Measurements from ENCODE around the gene SLC29A3. TPM values are rescaled to one million over a fixed set of nuclear protein-coding genes. Genes with fewer than 3 reads are reported as not detected.

SLC29A3 gene
- polyA plus RNA-seq, 10 donors = 3.0 to 5.9 (median 3.6) TPM

DNA sequence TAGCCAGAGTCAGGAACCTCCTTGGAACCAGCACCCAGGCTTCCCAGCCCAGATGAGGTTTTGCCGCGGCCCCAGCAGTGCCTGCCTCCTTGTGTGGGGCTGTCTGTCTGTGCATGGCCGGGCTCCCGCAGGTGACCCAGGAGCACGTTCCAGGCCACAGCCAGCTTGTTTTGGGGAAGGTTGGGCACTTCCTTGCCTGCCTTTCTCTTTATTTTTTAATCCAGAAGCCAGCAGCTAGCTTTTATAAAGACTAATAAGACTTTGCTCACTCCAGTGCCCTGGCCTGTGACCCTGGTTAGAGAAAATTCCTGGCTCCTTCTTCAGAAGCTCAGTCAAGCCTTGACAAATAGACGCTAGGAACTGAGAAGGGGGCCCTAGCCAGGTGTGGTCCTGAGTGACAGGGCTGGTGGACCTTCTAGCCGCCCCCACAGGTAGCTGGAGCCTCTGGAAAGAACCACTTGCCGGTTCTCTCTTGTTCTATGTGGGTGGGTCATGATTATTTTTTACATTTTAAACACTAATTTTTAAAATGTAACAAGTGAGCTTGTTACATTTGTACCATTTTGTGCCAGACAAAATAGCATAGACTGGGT lies 837 bp downstream of the SLC29A3 start:
- DNase-seq = no peak

DNA sequence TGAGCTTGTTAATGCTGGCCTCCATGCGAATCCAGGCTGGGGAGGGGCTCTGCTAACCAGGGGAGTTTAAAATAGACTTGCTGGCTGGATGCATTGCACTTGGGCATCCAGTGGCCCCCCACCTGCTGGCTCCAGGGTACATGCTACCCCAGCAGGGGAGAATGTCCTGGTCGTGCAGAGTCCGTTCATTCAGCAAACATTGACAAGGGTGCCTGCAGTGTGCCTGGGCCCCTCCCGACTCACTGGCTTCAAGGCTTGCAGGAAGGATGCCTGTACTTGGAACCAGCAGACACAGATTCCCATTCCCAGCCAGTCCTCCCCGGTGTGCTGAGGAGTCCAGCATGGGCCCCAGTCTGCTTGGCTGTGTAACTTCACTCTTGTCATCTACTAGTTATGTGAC lies 1.5 kb downstream of the SLC29A3 start:
- DNase-seq = no peak

DNA sequence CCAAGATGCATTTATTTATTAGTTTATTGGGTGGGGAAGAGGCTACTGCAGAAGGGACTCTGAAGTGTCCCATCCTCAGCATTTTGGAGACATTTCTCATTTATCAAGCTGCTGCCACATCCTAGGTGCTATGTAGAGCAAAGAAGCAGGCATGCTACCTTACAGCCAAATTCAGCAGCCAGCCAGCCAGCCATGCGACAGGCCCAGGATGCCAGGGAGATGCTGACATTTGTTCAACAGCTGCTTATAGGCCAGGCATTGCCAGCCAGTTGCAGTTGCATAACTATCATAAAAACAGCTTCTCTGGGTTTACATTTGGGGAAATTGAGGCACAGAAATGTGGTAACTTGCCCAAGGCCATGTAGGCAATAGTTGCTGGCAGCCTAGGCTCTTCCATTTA lies 2.3 kb downstream of the SLC29A3 start:
- no peak for DNase-seq

DNA sequence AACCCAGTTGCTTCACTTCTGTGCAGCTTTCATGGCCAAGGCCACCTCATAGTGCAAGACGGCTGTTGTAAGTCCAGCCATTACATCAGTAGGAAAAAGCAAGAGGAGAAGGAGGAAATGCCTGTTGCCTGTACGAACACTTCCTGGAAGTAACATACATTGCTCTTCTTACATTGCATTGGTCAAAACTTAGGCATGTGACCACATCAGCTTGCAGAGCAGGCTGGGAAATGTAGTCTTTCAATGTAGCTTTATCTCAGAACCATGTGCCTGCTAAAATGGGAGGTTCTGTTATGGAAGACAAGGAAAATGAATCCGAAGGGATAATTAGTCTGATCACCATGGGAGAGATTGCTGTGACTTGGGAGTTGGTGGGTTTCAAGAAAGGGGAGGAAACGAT lies 4.3 kb downstream of the SLC29A3 start:
- DNase-seq = no peak

DNA sequence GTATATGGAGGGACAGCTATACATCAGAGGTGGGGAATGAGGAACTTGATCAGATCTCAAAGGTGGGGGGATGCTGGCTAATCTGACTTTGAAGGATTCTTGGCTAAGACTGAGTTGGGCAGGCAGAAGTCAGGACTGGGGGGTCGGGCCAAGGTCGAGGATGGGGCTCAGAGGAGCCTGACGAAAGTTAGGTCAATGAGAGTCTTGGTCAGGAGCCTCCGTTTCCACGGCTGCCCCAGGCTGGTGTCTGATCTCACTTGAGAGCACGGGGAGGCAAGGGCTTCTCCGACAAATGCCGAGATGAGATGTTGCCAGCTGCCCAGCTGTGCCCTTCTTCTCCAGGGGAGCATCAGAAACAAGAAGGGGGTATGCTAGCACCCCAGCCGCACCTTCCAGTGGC lies 5.7 kb downstream of the SLC29A3 start:
- no peak for DNase-seq

DNA sequence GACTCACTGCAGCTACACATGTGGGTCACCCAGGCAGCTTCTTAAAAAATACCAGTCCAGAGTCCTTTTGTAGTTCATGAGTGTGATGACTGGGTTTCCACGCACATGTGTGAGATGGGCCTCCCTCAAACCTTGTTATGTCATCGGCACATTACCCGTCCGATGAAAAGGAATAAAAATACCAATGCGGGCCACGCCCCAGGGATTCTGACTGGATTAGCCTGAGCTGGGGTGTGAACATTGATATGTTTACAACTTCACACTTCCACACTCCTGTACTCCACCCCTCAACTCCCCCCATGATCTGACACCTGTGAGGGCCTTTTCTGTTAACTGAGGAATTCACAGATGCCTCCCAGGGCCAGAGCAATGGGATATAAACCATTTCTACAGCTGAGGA lies 6.2 kb downstream of the SLC29A3 start:
- no peak for DNase-seq

DNA sequence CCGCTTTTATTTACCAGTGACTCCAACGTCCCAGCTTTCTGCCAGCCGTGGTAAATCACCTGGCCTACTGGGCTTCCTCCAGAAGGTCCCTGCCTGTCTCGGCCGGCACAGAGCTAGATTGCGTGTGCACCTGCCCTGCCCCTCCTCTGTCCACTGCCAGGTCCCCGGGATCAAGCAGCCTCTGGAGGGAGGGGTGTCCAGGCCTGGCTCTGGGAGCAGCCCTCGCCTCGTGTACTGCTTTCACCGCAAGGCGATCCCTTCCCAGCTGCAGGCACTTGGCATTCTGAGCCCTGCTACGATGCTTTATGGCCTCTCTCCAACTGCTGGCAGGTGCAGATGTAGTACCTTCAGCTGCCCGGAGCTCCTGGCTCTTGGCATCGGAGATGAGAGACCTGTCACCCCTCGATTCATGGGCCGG lies 7.4 kb downstream of the SLC29A3 start:
- no peak for DNase-seq

DNA sequence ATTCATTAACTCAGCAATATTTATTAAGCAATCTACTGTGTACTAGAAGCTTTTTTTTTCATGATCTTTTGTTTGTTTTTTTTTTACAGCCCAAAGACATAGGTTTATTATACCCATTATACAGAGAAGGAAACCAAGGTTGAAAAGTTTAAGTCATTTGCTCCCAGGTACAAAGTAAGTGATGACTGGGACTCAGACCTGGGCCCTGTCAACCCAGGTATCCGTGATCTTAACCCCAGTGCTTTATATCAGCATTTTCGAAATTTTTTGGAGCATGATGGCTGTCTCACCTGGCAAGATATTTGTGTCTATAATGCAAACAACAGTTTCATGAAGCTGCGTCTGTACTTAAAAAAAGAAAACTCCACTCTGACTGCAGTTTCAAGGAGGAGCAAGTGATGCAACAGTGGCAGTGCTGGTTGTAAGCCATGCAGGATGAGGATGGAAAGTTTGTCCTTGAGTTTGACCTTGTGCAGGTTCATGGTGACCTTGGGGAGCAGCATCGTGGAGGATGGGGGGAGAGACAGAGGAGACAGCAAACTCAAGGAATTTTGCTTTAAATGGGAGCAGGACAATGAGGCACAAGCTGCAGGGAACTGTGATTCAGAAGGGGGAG lies 11.8 kb downstream of the SLC29A3 start:
- DNase-seq = no peak

DNA sequence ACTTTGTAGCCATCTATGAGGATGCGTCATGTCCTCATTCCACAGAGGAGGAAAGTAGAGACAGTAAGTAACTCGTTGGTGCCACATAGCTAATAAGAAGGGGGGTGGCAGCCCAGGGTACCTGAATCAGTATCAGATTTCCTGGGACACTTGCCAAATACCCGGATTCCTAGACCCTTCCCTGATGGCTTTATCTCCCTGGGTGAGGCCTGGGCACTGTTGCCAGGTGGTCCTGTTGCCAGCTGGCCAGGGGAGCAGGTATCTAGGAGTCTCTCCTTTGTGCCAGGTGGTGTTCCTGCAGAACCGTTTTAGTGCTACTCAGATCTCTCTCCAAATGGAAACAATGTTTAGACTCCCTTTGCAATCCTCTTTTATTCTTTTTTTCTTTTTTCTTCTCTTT lies 12.7 kb downstream of the SLC29A3 start:
- no peak for DNase-seq

DNA sequence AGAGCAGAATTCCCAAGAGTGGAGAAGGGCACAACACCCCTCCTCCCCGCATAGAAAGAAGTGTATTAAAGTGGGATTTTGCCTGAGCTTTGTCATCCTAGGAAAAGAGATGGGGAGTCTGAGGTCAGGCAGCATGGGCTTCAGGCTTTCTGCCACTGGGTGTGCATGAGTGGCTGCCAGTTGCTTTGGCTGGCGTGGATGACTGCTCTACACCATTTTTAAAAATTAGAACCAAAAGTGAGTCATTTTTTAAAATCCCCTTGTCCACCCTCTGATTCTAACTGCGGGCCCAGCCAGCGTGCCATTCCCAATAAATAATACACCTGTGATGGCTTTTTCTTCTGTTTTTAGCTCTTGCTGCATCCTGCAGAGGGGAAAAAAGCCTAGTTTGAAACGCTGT lies 13.4 kb downstream of the SLC29A3 start:
- DNase-seq = no peak

DNA sequence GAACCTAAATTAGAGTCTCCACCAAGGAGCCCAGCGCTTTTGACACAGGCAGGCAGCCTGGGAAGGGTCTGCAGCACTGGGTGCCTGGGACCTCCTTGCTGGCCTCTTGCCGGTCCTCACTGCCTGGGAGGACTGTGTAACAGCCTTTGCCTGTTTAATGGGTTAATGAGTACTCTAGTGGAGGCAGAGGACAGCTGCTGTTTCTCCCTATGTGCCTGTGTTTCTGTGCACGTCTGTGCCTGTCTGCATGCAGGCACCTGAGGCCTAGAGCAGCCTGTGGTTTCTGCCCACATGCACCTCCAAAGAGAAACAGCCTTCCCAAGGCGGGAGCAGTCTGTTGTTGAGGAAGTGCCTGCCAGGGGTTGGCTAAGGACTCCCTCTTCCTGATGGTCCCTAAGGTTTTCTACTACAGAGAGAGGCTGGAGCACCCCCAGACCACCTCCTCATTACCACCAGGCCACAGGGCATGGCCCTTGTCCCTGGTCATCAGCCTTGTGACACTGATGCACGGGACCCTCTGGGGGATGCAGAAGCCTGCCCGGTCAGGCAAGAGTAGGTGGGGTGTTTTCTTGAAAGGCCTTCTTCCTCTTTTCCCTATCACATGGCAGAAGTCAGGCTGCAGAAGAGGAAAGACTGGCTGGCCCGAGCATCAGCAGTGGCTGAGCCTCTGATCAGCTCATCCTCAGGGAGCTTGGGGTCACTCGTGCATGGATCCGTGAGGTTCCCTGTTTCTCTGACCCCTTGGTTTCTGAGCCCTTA lies 14.2 kb downstream of the SLC29A3 start:
- DNase-seq = peak in 1 of 3 donors; percentile 34

DNA sequence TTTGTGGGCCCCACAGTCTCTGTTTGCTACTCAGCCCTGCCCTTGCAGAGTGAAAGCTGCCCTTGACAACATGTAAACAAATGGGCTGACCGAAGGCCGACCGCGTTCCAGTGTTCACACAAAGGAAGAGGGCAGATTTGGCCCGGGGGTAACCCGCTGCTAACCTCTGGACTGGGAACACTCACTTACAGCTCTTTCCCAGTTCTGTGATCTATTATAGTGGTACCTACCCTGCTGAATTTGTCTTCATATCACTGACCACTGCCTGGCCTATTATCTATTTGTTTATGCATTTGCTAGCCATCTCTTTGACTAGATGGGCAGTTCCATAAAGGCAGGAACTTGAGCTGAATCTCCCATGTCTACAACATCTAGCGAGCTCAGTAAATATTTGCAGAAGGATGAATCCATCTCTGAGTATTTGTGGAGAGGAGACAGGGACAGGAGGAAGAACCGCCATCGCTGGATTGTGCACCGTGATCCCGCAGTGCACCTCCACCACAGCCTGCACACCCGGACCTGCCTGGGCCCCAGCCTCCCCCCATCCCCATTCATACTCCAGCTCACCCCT lies 15.2 kb downstream of the SLC29A3 start:
- DNase-seq = no peak

DNA sequence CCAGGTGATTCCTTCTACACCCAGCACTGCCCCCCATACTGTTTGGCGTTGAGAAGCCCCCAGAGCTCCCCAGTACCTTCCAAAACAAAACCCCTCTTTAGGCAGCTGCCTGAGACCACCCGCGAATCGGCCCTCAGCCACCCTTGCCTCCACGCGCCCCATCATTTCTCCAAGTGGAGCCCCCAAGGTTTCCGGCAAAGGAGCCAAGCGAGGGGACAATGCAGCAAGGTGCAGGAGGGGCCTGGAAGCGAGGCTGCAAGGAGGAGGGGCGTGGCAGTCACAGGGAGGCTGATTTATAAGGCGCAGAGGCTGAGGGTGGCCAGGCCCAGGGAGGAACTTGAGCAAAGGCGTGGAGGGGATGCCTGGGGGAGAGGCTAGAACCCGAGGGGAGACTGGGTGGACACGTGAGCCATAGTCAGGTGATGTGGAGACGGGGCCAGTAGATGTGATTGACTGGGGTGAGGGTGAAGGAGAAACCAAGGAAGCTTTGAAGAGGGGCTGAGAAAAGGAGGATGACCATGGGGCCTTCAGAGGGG lies 16.2 kb downstream of the SLC29A3 start:
- no peak for DNase-seq

DNA sequence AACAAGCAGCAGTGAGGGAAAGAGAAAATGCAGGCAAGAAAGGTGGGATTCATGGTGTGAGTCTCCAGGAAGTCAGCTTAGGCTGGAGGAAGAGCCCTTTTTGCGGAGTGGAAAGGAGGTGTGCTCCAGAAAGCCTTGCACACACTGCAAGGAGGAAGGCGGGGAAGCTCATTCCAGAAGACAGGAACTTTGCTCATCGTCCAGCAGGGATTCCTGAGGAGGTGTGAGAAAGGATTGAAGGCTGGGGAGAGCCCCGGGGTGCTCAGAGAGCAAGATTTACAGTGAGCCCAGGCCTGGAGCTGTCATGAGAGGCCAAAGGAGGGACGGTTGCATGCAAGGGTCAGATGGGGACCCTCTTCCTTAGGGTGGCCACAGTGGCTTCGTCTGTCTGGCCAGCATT lies 17.6 kb downstream of the SLC29A3 start:
- DNase-seq = no peak

DNA sequence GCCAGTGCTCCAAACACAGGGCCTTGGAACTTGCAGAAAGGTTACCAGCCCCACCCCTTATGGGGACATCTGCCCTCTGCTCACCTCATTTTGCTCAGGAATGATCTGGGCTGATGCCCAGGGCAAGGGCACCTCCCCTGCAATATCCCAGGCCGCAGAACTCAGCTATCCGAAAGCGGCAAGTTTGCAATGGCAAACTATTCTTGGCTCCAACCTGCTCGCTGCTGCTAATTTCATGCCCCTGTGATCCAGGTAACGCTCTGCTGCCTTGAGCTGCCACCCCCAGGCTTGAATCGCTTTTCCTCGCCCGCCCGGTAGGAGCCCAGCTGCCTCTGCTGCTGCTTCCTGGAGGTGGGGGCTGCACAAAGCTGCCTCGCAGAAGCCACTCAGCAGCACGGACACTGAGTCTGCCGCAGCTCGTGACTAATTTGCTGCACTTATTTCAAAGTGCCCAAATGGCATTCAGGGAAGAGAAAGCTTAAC lies 18.2 kb downstream of the SLC29A3 start:
- no peak for DNase-seq

DNA sequence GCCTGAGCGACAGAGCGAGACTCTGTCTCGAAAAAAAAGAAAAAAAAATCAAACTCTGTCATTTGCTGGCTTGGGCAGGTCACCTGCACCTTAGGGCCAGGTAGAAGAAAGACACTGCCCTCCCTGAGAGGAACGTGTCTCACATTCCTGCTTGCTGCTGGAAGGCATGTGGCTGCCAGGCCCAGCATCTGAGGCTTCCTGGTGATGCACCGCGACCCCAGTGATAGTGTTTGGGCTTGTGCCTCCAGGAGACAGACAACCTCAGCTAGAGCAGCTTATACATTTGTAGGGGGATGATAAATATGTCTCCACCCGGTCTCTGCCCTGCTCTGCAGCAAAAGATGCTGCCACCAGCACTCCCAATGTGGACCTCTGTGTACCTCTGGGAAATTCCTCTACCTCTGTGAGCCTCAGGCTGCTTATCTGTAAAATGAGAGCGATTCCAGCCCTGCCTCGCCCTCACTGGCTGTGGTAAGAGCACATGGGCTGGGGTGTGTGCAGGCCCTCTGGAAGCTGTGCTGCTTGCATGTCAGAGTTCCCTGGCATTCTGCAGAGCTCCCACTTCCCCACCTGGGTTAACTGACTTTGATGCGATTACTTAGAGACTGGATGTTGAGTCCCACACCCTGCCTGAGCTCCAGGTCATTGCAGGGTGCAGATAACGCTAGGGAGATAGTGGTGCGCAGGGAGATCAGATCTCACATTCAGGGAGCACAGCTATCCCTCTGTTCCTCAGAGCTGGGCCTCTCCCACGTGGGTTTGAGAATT lies 19.9 kb downstream of the SLC29A3 start:
- DNase-seq = no peak

DNA sequence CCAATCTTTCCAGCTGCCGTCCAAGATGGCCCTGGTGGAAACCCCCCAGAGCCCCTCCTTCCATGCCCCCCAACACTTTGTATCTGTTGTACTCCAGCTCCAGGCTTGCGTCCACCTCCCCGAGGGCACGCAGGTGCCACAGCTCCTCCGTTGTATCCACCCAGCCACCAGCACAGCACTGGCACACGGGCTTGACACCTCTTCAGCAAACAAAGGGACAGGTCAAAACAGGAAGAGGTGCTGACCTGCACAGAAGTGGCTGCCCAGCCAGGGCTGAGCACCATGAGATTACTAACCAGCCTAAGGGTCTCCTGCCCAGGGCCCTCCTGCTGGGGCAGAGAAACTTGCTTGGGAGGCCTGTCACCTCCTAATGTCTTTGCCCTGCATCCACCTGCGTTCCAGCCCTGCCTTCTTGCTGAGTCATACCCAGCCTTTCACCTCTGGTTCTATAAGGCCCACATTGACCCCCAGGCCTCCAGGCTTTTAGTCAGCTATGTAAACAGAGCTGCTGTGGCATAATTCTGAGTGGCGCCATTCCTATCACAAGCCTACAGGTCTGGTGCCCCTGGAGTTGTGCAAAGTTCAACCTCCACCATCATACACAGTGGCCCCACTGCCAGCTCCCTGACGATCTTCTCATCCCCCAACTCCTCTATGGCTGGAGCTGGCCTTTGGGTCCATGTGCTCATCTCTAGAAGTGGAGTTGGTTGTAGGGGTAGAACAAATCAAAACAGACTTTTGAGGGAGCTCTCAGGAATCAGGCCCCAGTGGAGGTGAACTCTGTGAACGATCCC lies 20.9 kb downstream of the SLC29A3 start:
- no peak for DNase-seq

DNA sequence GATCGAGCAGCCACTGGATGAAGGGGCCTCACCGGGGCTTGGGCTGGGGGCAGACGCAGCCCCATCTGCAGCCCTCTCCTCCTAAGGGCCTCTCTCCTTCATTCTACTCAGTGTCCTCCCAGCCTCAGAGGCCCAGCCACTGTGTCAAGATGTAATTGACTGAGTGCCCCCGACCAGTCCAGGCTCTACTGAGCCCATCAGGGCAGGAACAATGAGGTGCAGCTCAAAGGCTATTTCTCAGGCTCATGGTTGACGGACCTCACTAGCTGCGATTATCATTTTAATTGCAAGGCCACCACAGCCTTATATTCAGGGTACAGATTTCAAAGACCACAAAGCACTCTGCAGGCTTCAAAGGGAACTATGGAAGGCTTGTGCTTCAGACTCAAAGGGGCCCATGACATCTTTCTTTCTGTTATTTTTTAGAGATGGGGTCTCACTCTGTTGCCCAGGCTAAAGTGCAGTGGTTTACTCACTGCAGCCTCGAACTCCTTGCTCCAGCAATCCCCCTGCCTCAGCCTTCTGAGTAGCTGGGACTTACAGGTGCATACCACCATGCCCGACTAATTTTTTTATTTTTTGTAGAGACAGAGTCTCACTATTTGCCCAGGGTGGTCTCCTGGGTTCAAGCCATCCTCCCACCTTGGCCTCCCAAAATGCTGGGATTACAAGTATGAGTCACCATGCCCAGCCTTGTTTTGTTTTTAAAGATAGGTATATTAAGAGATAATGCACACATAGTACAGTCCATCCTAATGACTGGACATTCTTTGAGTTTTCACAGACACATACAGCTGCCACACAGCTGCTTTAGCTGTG lies 23.7 kb downstream of the SLC29A3 start:
- DNase-seq = no peak

DNA sequence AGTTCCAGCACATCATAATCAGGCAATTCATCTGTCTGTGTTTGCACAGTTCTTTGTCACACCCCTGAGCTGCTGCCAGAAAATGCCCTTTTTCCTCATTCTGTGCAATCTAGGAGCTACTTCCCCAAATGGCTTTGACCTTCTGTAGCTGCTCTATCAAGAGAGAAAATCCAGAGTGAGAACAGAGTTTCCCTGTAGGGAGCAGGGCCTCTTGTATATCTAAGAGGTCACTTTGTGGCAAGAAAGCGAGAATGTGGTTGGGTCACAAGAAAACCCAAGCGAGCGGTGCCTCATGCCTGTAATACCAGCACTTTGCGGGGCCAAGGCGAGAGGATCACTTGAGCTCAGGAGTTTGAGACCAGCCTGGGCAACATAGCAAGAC lies 24.3 kb downstream of the SLC29A3 start:
- peak; percentile 27 to 65 (median 41) for DNase-seq

All from muscle of back (tissue), 11 donors.